A673 (cell line): ENCODE measurements around the gene RALGAPA2.

Experiments
- CTCF ChIP-seq: fragments of 300-800, 200-600 bp; sonication (generic); conservative IDR thresholded peaks from 2 replicates; pipeline ENCODE4 v1.5.1; 2017; ENCODE audit warnings: low read depth, mild to moderate bottlenecking, antibody characterized with exemption, low read length, moderate library complexity, mixed read lengths
- EZH2 ChIP-seq: fragments of 200-600 bp; sonication (generic); IDR thresholded peaks from 2 replicates; pipeline ENCODE4 v1.6.1; 2017; ENCODE audit warnings: borderline replicate concordance, low read depth, mild to moderate bottlenecking, mixed read lengths, antibody characterized with exemption, low read length; ENCODE audit not compliant: poor library complexity, severe bottlenecking

DNA sequence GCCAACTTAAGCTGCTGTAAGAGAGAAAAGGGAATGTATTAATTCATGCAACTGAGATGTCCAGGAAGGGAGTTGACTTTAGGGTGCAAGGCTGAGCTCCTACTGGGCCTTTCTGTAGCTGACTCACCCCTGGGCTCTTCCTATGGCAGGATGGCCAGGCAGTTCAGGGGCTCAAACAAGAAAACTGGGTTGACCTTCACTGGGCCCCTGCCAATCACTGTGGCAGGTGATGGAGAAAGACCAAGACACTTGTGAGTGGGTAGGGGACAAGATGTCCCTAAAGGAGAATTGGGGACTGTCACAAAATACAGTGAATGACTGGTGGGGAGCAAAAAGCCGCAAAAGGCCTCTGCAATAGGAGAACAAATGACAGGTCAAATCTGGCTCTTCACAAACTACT is 21.5 kb upstream of the RALGAPA2 start:
- TF ChIP-seq CTCF, result no peak
- no peak for TF ChIP-seq EZH2
